PFSK-1 (cell line): ENCODE results near the gene TMEM59.

Experiments
- POLR2AphosphoS5 ChIP-seq: IDR thresholded peaks from 2 replicates; pipeline ENCODE4 v1.6.1; 2012; ENCODE audit warnings: low read depth, mild to moderate bottlenecking, control low read depth, low read length, moderate library complexity
- TAF1 ChIP-seq: IDR thresholded peaks from 2 replicates; pipeline ENCODE4 v1.6.1; 2012; ENCODE audit warnings: low read length, control low read depth, borderline replicate concordance; ENCODE audit not compliant: insufficient read depth

DNA sequence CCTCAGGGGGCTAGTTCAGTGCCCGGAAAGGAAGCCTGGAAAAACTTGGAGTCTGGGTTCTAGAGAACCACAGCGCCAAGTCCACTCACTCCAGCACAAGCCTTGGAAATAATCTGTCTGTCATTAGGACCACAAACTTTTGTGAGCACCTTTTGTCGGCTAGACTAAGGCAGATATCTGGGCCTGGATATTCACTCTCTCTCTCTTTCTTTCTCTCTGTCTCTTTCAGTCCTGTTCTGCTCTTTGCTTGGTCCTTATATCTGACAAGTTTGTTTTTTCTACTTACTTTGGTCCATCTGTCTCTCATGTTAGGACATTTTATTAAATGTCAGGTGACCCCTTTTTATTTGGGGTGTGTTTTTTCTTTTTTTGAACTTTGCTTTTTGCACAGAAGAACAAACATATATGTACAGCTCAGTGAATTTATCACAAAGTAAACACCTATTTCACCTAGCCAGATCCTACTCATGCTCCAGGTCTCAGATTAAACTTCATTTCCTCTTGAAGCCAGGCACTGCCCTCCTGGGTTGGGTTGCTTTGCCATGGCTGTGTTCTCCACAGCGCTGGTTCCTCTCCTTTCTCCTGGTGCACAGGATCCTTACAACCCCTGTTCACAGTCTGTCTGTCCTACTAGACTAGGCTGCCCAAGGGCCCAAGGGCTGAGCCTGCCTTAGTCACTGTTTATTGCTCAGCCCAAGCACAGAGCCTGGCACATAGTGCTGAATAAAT is 41.2 kb upstream of the TMEM59 start:
- no peak for TF ChIP-seq POLR2AphosphoS5
- TF ChIP-seq TAF1 = no peak
